ENCODE data around the gene MACIR. TPM values are rescaled to one million over a fixed set of nuclear protein-coding genes. Genes with fewer than 3 reads are reported as not detected.

Gene MACIR
- total RNA-seq, 5 donors from 2014 or later (not counting 1 experiment from before 2014, with no cell fraction given) = 1.0 to 4.6 (median 3.7) TPM

DNA sequence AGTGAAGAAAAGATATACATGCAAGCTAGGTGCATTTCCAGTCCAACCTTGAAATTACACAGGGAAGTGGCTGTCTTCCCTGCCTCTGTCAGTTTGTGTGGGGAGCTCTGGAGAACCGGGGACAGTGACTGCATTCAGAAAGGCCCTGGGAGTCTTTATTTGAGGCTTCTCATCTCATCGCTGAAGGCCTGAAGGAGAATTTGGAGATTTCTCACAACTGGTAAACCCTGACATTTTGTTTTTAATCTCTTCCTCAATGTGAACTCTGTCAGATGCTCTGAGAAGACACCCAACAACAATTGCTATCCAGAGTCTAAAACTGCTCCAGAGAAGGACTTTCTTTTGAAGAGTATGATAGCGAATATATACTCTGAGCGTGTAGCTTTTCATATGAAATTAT, 33.0 kb downstream of the MACIR start:
- Histone ChIP-seq H3K36me3 (ENCODE audit: control insufficient read depth in 2 of 2, extremely low read depth in 1 of 2, insufficient read depth in 1 of 2, low read length in 1 of 2) (no peaks in the 10 kb centered on the region), H3K27me3 (replicated peaks in 1 of 2; ENCODE audit: control insufficient read depth in 2 of 2, extremely low read depth in 1 of 2, insufficient read depth in 2 of 2, low read length in 1 of 2) (no peaks in the 10 kb centered on the region), H3K4me3 (ENCODE audit: control insufficient read depth in 1 of 2, extremely low read depth in 1 of 2, low read length in 1 of 2) (no peak overlapping the region), H3K4me1 (ENCODE audit: control insufficient read depth in 1 of 2, extremely low read depth in 1 of 2, insufficient read depth in 2 of 2, low read length in 2 of 2) (no peaks in the 10 kb centered on the region), H3K9me3 (no peaks in the 10 kb centered on the region), H3K27ac (ENCODE audit: low read length) (no peak overlapping the region)
- Mint-ChIP-seq H3K27ac (no peak overlapping the region), H3K4me1 (no peaks in the 10 kb centered on the region), H3K27me3 (no peaks in the 10 kb centered on the region), H3K4me3 (no peak overlapping the region), H3K36me3 (no peaks in the 10 kb centered on the region), H3K9me3 (no peaks in the 10 kb centered on the region)
- ChIA-PET CTCF (no interaction called here), POLR2A (no interaction called here)
- WGBS (ENCODE audit: insufficient coverage) = no CpG with 5 or more reads among the region's 4 CpGs
- DNase-seq (no peak), ATAC-seq (replicated peaks in 1 of 4) (no peak)

DNA sequence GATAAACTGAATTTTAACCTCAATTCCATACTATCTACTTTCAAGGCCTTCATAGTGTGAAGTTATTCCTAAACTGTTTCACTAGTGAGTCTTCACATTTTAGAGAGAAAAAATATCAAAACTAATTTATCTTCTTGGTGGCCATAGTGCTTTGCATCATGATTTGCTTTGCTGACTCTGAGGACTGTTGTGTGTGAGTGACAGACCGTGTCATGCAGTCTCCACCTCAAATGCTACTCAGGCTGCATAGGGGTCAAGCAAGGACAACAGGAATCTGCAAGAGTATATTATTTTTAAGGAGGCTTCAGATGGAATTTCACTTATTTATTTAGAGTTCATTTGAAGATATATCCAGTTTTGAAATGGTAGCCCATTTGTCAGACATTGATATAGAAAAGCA, 34.5 kb downstream of the MACIR start:
- no peak overlapping the region for H3K4me3 Mint-ChIP-seq
- no peaks in the 10 kb centered on the region for H3K9me3 Mint-ChIP-seq
- no peak overlapping the region for H3K27ac Mint-ChIP-seq
- ChIA-PET CTCF (no interaction called here), POLR2A (no interaction called here)
- no peaks in the 10 kb centered on the region for H3K36me3 Mint-ChIP-seq
- Histone ChIP-seq H3K27me3 (replicated peaks in 1 of 2; ENCODE audit: control insufficient read depth in 2 of 2, extremely low read depth in 1 of 2, insufficient read depth in 2 of 2, low read length in 1 of 2) (no peaks in the 10 kb centered on the region), H3K4me1 (ENCODE audit: control insufficient read depth in 1 of 2, extremely low read depth in 1 of 2, insufficient read depth in 2 of 2, low read length in 2 of 2) (no peaks in the 10 kb centered on the region), H3K36me3 (ENCODE audit: control insufficient read depth in 2 of 2, extremely low read depth in 1 of 2, insufficient read depth in 1 of 2, low read length in 1 of 2) (no peaks in the 10 kb centered on the region), H3K4me3 (ENCODE audit: control insufficient read depth in 1 of 2, extremely low read depth in 1 of 2, low read length in 1 of 2) (no peak overlapping the region), H3K27ac (ENCODE audit: low read length) (no peak overlapping the region), H3K9me3 (no peaks in the 10 kb centered on the region)
- 80% methylated on average over 1 of the region's 1 CpG for WGBS (ENCODE audit: insufficient coverage)
- no peaks in the 10 kb centered on the region for H3K4me1 Mint-ChIP-seq
- ATAC-seq (replicated peaks in 1 of 4) = no peak
- no peak for DNase-seq
- H3K27me3 Mint-ChIP-seq = no peaks in the 10 kb centered on the region

DNA sequence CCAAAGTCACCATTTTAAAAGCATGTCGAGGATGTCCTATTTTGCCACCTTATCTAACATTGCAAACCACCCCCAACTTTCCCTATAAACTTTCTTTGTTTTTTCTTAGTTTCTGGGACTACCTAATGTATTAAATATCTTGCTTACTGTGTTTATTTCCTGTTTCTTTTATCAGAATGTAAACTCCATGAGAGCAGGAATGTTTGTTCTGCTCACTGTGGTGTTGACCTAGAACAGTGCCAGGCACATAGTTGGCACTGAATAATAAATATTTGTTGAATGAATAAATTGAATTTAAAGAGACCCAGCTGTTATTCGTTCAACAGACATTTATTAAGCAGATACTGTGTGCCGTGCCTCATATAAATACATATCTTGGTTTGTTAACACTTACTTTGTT, 35.2 kb downstream of the MACIR start:
- no peaks in the 10 kb centered on the region for H3K4me1 Mint-ChIP-seq
- Histone ChIP-seq H3K36me3 (ENCODE audit: control insufficient read depth in 2 of 2, extremely low read depth in 1 of 2, insufficient read depth in 1 of 2, low read length in 1 of 2) (no peaks in the 10 kb centered on the region), H3K9me3 (no peaks in the 10 kb centered on the region), H3K27me3 (replicated peaks in 1 of 2; ENCODE audit: control insufficient read depth in 2 of 2, extremely low read depth in 1 of 2, insufficient read depth in 2 of 2, low read length in 1 of 2) (no peaks in the 10 kb centered on the region), H3K4me3 (ENCODE audit: control insufficient read depth in 1 of 2, extremely low read depth in 1 of 2, low read length in 1 of 2) (no peak overlapping the region), H3K27ac (ENCODE audit: low read length) (no peak overlapping the region), H3K4me1 (ENCODE audit: control insufficient read depth in 1 of 2, extremely low read depth in 1 of 2, insufficient read depth in 2 of 2, low read length in 2 of 2) (no peaks in the 10 kb centered on the region)
- CTCF ChIA-PET = no interaction called here
- no peaks in the 10 kb centered on the region for H3K27me3 Mint-ChIP-seq
- POLR2A ChIA-PET = no interaction called here
- WGBS (ENCODE audit: insufficient coverage) = no CpG with 5 or more reads among the region's 3 CpGs
- H3K27ac Mint-ChIP-seq = no peak overlapping the region
- ATAC-seq (replicated peaks in 1 of 4) = no peak
- no peak for DNase-seq
- no peaks in the 10 kb centered on the region for H3K36me3 Mint-ChIP-seq
- no peak overlapping the region for H3K4me3 Mint-ChIP-seq
- H3K9me3 Mint-ChIP-seq = no peaks in the 10 kb centered on the region

- no peaks in the 10 kb centered on the region for H3K27me3 ChIP-seq (replicated peaks in 1 of 2; ENCODE audit: control insufficient read depth in 2 of 2, extremely low read depth in 1 of 2, insufficient read depth in 2 of 2, low read length in 1 of 2)
- ChIA-PET CTCF (no interaction called here), POLR2A (interaction anchor here in 1 of 2 donors (0.6 kb wide), 1 partner anchor 11 kb away, joined by 3 read pairs; no protein-coding TSS in a partner anchor)
- peaks cover 0 to 3% of the 10 kb centered on the region in 2 donors for H3K27me3 Mint-ChIP-seq
- no peaks in the 10 kb centered on the region for H3K4me1 Mint-ChIP-seq
- no peaks in the 10 kb centered on the region for H3K36me3 ChIP-seq (ENCODE audit: control insufficient read depth in 2 of 2, extremely low read depth in 1 of 2, insufficient read depth in 1 of 2, low read length in 1 of 2)
- H3K4me1 ChIP-seq (ENCODE audit: control insufficient read depth in 1 of 2, extremely low read depth in 1 of 2, insufficient read depth in 2 of 2, low read length in 2 of 2) = no peaks in the 10 kb centered on the region
- H3K9me3 ChIP-seq = no peaks in the 10 kb centered on the region
- no peaks in the 10 kb centered on the region for H3K36me3 Mint-ChIP-seq
- no peak overlapping the region for H3K4me3 Mint-ChIP-seq
- no peak overlapping the region for H3K4me3 ChIP-seq (ENCODE audit: control insufficient read depth in 1 of 2, extremely low read depth in 1 of 2, low read length in 1 of 2)
- 58% methylated on average over 4 of the region's 5 CpGs for WGBS (ENCODE audit: insufficient coverage)
- no peak overlapping the region for H3K27ac ChIP-seq (ENCODE audit: low read length)
- ATAC-seq (replicated peaks in 1 of 4) (no peak), DNase-seq (no peak)
- no peaks in the 10 kb centered on the region for H3K9me3 Mint-ChIP-seq
- no peak overlapping the region for H3K27ac Mint-ChIP-seq
These were observed 36.3 kb downstream of the MACIR start for GRCh38 chr5:103294906-103295305.

- H3K27me3 ChIP-seq (replicated peaks in 1 of 2; ENCODE audit: control insufficient read depth in 2 of 2, extremely low read depth in 1 of 2, insufficient read depth in 2 of 2, low read length in 1 of 2) = no peaks in the 10 kb centered on the region
- H3K36me3 ChIP-seq (ENCODE audit: control insufficient read depth in 2 of 2, extremely low read depth in 1 of 2, insufficient read depth in 1 of 2, low read length in 1 of 2) = no peaks in the 10 kb centered on the region
- ChIA-PET CTCF (no interaction called here), POLR2A (interaction anchor here in 1 of 2 donors (0.6 kb wide), 1 partner anchor 10 kb away, joined by 3 read pairs; no protein-coding TSS in a partner anchor)
- Mint-ChIP-seq H3K4me1 (no peaks in the 10 kb centered on the region), H3K27me3 (peaks cover 0 to 3% of the 10 kb centered on the region in 2 donors), H3K36me3 (no peaks in the 10 kb centered on the region), H3K4me3 (no peak overlapping the region), H3K9me3 (no peaks in the 10 kb centered on the region), H3K27ac (no peak overlapping the region)
- H3K4me3 ChIP-seq (ENCODE audit: control insufficient read depth in 1 of 2, extremely low read depth in 1 of 2, low read length in 1 of 2) = no peak overlapping the region
- H3K4me1 ChIP-seq (ENCODE audit: control insufficient read depth in 1 of 2, extremely low read depth in 1 of 2, insufficient read depth in 2 of 2, low read length in 2 of 2) = no peaks in the 10 kb centered on the region
- DNase-seq = no peak
- WGBS (ENCODE audit: insufficient coverage) = 80% methylated on average over 3 of the region's 5 CpGs
- ATAC-seq (replicated peaks in 1 of 4) = no peak
- no peak overlapping the region for H3K27ac ChIP-seq (ENCODE audit: low read length)
- H3K9me3 ChIP-seq = no peaks in the 10 kb centered on the region
These were observed 36.9 kb downstream of the MACIR start for GRCh38 chr5:103295424-103295823.

- ChIA-PET POLR2A (interaction anchor here in 1 of 2 donors (0.6 kb wide), 1 partner anchor 670 kb away, joined by 3 read pairs; no protein-coding TSS in a partner anchor), CTCF (interaction anchor here in 1 of 2 donors (0.6 kb wide), 1 partner anchor 12 kb away, joined by 3 read pairs; no protein-coding TSS in a partner anchor)
- Histone ChIP-seq H3K36me3 (ENCODE audit: control insufficient read depth in 2 of 2, extremely low read depth in 1 of 2, insufficient read depth in 1 of 2, low read length in 1 of 2) (no peaks in the 10 kb centered on the region), H3K27me3 (replicated peaks in 1 of 2; ENCODE audit: control insufficient read depth in 2 of 2, extremely low read depth in 1 of 2, insufficient read depth in 2 of 2, low read length in 1 of 2) (no peaks in the 10 kb centered on the region), H3K9me3 (no peaks in the 10 kb centered on the region), H3K4me3 (ENCODE audit: control insufficient read depth in 1 of 2, extremely low read depth in 1 of 2, low read length in 1 of 2) (no peak overlapping the region), H3K4me1 (ENCODE audit: control insufficient read depth in 1 of 2, extremely low read depth in 1 of 2, insufficient read depth in 2 of 2, low read length in 2 of 2) (no peaks in the 10 kb centered on the region), H3K27ac (ENCODE audit: low read length) (no peak overlapping the region)
- 100% methylated on average over 1 of the region's 3 CpGs for WGBS (ENCODE audit: insufficient coverage)
- H3K27me3 Mint-ChIP-seq = peaks cover 0 to 3% of the 10 kb centered on the region in 2 donors
- no peaks in the 10 kb centered on the region for H3K9me3 Mint-ChIP-seq
- no peaks in the 10 kb centered on the region for H3K4me1 Mint-ChIP-seq
- no peaks in the 10 kb centered on the region for H3K36me3 Mint-ChIP-seq
- no peak overlapping the region for H3K4me3 Mint-ChIP-seq
- ATAC-seq (replicated peaks in 1 of 4) (no peak), DNase-seq (no peak)
- no peak overlapping the region for H3K27ac Mint-ChIP-seq
These were observed 37.3 kb downstream of the MACIR start for GRCh38 chr5:103295871-103296270.

DNA sequence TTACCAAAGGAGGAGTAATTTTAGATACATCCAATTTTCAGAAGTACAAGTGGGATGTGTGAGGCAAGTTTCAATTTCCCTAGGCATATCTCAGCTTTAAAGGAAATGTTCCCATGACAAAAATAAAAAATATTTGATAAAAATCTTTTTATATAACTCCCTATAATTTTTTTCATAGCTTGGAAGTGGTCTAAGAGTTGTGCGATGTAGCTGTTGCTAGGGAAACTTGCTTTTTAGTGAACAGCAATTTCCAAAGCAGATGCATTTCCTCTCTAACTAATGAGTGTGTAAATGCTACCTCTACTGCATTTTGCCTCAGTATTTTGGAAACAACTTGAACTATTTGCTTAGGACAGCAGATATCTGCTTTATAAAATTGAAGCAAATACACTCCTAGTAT, 39.6 kb downstream of the MACIR start:
- Mint-ChIP-seq H3K9me3 (no peaks in the 10 kb centered on the region), H3K36me3 (no peaks in the 10 kb centered on the region), H3K4me3 (no peak overlapping the region), H3K4me1 (no peaks in the 10 kb centered on the region), H3K27ac (no peak overlapping the region), H3K27me3 (peaks cover 3 to 5% of the 10 kb centered on the region in 2 donors)
- Histone ChIP-seq H3K4me1 (ENCODE audit: control insufficient read depth in 1 of 2, extremely low read depth in 1 of 2, insufficient read depth in 2 of 2, low read length in 2 of 2) (no peaks in the 10 kb centered on the region), H3K9me3 (no peaks in the 10 kb centered on the region), H3K27ac (ENCODE audit: low read length) (no peak overlapping the region), H3K4me3 (ENCODE audit: control insufficient read depth in 1 of 2, extremely low read depth in 1 of 2, low read length in 1 of 2) (no peak overlapping the region), H3K36me3 (ENCODE audit: control insufficient read depth in 2 of 2, extremely low read depth in 1 of 2, insufficient read depth in 1 of 2, low read length in 1 of 2) (no peaks in the 10 kb centered on the region), H3K27me3 (replicated peaks in 1 of 2; ENCODE audit: control insufficient read depth in 2 of 2, extremely low read depth in 1 of 2, insufficient read depth in 2 of 2, low read length in 1 of 2) (no peaks in the 10 kb centered on the region)
- DNase-seq (no peak), ATAC-seq (replicated peaks in 1 of 4) (no peak)
- POLR2A ChIA-PET = interaction anchor here in 1 of 2 donors (0.7 kb wide), 1 partner anchor 67 kb away, joined by 3 read pairs; no protein-coding TSS in a partner anchor
- CTCF ChIA-PET = interaction anchor here in 1 of 2 donors (0.8 kb wide), 1 partner anchor 65 kb away, joined by 3 read pairs; no protein-coding TSS in a partner anchor
- no CpG with 5 or more reads among the region's 1 CpG for WGBS (ENCODE audit: insufficient coverage)
